AG04450 (cell line): ENCODE data around the gene ABCC2. TPM values are rescaled to one million over a fixed set of nuclear protein-coding genes. Genes with fewer than 3 reads are reported as not detected.

ENCODE experiments used
- CTCF ChIA-PET: fragments of 300-600, 350-600 bp; formaldehyde crosslinking; extraction: SDS; loops from one replicate; lab custom pipeline; 2022; ENCODE audit warnings: antibody characterized with exemption, inconsistent platforms; lab: Charles Lee
- POLR2A ChIA-PET: fragments of 350-600 bp; formaldehyde crosslinking; extraction: SDS; loops from one replicate; lab custom pipeline; 2021; ENCODE audit warnings: antibody characterized with exemption, inconsistent platforms; lab: Yijun Ruan, JAX
- DNase-seq: peaks from one replicate; pipeline ENCODE4 v3.0.0-alpha.2; 2011; ENCODE audit warnings: low read depth, low spot score
- H3K27ac ChIP-seq: one replicate; pipeline ENCODE4 v1.5.1; 2012; ENCODE audit warnings: low read depth, low read length, control low read depth
- H3K27me3 ChIP-seq: one replicate; pipeline ENCODE4 v1.6.0; 2012; ENCODE audit warnings: low read length; ENCODE audit not compliant: control insufficient read depth, insufficient read depth
- H3K4me3 ChIP-seq: 2 replicates; pipeline ENCODE4 v1.5.1; 2011; ENCODE audit warnings: mild to moderate bottlenecking, low read depth, low read length, control low read depth
- H3K9me3 ChIP-seq: 2 replicates; pipeline ENCODE4 v1.5.1; 2012; ENCODE audit warnings: low read length; ENCODE audit not compliant: control insufficient read depth, insufficient read depth
- CTCF ChIP-seq: IDR thresholded peaks from 2 replicates; pipeline ENCODE4 v1.5.1; 2011; ENCODE audit warnings: low read depth, low read length, control low read depth, inconsistent platforms
- polyA plus RNA-seq: library from polyadenylated mRNA; depleted of rRNA; stranded (reverse); fragments of >200 nt; gene quantifications from 2 replicates; pipeline ENCODE4 v1.2.3, GENCODE V29; 2011

Gene ABCC2
- polyA plus RNA-seq, 1 experiment, result 1.2 TPM

DNA sequence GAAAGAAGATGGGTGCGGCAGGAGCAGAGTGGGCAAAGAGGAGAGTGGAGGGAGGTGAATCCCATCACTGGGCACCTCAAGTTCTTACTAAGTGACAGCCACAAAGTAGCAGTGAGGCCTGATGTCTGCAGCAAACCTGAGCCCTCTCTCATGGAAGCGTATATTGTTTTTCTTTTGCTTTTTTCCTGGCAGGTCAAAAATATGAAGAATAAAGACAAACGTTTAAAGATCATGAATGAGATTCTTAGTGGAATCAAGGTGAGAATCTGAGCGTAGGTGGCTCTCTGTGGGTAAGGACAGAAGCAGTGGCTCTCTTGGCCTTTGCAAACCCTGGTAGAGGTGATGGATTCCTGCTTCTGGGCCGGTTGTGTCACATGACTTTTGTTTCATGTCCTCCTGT lies 22.8 kb downstream of the ABCC2 start:
- TF ChIP-seq CTCF, result no peak
- H3K4me3 ChIP-seq, result no peak overlapping the region
- DNase-seq, result no peak
- ChIA-PET CTCF (interaction anchor here (1.0 to 1.2 kb wide), 2 partner anchors 40 to 241 kb away, joined by 3 to 4 read pairs; no protein-coding TSS in a partner anchor), POLR2A (no interaction called here)
- no peaks in the 10 kb centered on the region for H3K27me3 ChIP-seq
- no peak overlapping the region for H3K27ac ChIP-seq
- H3K9me3 ChIP-seq, result no peaks in the 10 kb centered on the region

GRCh38 chr10:99806091-99806490 lies 23.7 kb downstream of the ABCC2 start:
- Histone ChIP-seq H3K9me3 (no peaks in the 10 kb centered on the region), H3K4me3 (no peak overlapping the region), H3K27me3 (no peaks in the 10 kb centered on the region), H3K27ac (no peak overlapping the region)
- no peak for DNase-seq
- ChIA-PET CTCF (interaction anchor here (1.0 to 1.2 kb wide), 3 partner anchors 39 to 240 kb away, joined by 3 to 4 read pairs (median 3); no protein-coding TSS in a partner anchor), POLR2A (no interaction called here)
- no peak for TF ChIP-seq CTCF

DNA sequence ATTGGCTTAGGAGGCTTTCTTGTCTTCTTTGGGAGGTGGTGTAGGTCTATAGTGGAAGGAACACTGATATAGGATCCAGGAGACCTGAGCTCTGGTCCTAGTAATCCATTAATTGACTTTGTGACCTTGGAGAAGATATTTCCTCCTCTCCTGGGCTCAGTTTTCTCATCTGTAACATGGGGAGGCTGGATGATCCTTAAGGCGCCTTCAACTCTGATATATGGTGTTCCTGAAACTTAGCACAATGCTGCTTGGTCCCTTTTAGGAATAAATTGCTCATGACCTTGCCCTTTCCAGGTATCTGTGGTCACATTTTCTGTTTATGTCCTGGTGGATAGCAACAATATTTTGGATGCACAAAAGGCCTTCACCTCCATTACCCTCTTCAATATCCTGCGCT lies 25.3 kb downstream of the ABCC2 start:
- no peak for TF ChIP-seq CTCF

DNA sequence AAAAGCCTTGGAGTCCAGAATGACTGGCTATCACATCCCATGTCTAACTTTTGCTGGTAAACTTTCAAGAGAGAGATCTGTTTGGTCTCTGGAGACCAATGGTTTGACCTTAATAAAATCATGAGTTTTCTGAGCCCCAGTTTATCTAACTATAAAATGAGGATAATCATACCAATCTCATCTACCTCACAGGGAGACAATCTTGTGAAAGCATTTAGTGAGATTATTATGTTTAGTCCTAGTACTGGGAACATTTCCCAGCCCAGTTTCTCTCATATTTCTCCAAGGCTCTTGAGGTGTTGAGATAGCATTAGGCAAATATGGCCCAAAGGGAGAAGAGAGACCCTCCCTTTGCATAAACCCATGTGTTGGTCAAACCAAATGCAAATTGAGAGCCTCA lies 25.8 kb downstream of the ABCC2 start:
- TF ChIP-seq CTCF, result no peak
- POLR2A ChIA-PET, result no interaction called here
- H3K9me3 ChIP-seq, result no peaks in the 10 kb centered on the region

More for the DNA sequence above, 25.3 kb downstream of the ABCC2 start:
- POLR2A ChIA-PET, result no interaction called here
- no peak for DNase-seq
- no peaks in the 10 kb centered on the region for H3K27me3 ChIP-seq
- no peak overlapping the region for H3K27ac ChIP-seq
- H3K9me3 ChIP-seq, result no peaks in the 10 kb centered on the region
- no peak overlapping the region for H3K4me3 ChIP-seq
- CTCF ChIA-PET, result no interaction called here

DNA sequence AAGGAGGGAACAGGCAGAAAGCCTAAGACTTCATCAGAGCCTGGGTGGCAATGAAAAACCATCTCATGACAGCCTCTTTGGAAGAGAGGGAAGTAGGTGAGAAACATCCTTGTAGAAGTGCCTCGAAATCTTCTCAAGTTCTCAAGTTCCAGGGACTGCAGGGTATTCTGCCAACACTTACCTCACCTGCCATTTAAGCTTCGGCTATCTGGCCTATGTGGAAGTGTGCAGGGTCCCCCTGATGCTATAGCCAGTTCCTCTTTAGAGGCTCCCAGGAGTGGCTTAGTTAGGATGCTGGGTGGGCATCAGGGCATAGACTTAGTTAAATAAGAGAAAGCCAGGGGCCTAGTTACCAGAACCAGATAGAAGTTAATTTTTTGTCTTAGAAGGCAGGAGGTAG lies 27.0 kb downstream of the ABCC2 start:
- CTCF ChIA-PET, result interaction anchor here (1.0 to 1.9 kb wide), 3 partner anchors 17 to 236 kb away, joined by 3 to 7 read pairs (median 3); no protein-coding TSS in a partner anchor
- POLR2A ChIA-PET, result interaction anchor here (1.0 kb wide), 1 partner anchor 77 kb away, joined by 8 read pairs; the partner anchor contains the start of genes COX15 and CUTC
- no peak for DNase-seq
- no peak overlapping the region for H3K27ac ChIP-seq
- no peak for TF ChIP-seq CTCF
- no peaks in the 10 kb centered on the region for H3K9me3 ChIP-seq
- no peaks in the 10 kb centered on the region for H3K27me3 ChIP-seq
- H3K4me3 ChIP-seq, result no peak overlapping the region

More for the DNA sequence above, 25.8 kb downstream of the ABCC2 start:
- Histone ChIP-seq H3K27ac (no peak overlapping the region), H3K27me3 (no peaks in the 10 kb centered on the region), H3K4me3 (no peak overlapping the region)
- no peak for DNase-seq
- CTCF ChIA-PET, result interaction anchor here (1.9 kb wide), 1 partner anchor 37 kb away, joined by 7 read pairs; no protein-coding TSS in a partner anchor
